SU-DHL-6 (cell line): ENCODE data around the gene YIPF5.

Source experiments
- CTCF ChIP-seq: fragments of 200-600 bp; sonication (generic); IDR thresholded peaks from one replicate; pipeline ENCODE4 v1.5.1; 2017; ENCODE audit warnings: antibody characterized with exemption, mild to moderate bottlenecking, low read length, moderate library complexity; ENCODE audit not compliant: insufficient read depth, poor library complexity, severe bottlenecking
- EZH2phosphoT487 ChIP-seq: fragments of 200-600 bp; sonication (generic), shearing (Covaris generic); conservative IDR thresholded peaks from 2 replicates; pipeline ENCODE4 v1.6.1; 2018; ENCODE audit warnings: mild to moderate bottlenecking, antibody characterized with exemption, low read length, moderate library complexity, mixed read lengths

- no peak for TF ChIP-seq CTCF
- TF ChIP-seq EZH2phosphoT487 = no peak
Observed at GRCh38 chr5:144134194-144134826, 36.1 kb downstream of the YIPF5 start.
